ENCODE results near the gene IZUMO2.

IZUMO2 gene

GRCh38 chr19:50176775-50177174, 13.7 kb upstream of the IZUMO2 start:
- DNase-seq (ENCODE audit: extremely low read depth, low read depth) = no peak
- TF ChIP-seq, protein P1, sequence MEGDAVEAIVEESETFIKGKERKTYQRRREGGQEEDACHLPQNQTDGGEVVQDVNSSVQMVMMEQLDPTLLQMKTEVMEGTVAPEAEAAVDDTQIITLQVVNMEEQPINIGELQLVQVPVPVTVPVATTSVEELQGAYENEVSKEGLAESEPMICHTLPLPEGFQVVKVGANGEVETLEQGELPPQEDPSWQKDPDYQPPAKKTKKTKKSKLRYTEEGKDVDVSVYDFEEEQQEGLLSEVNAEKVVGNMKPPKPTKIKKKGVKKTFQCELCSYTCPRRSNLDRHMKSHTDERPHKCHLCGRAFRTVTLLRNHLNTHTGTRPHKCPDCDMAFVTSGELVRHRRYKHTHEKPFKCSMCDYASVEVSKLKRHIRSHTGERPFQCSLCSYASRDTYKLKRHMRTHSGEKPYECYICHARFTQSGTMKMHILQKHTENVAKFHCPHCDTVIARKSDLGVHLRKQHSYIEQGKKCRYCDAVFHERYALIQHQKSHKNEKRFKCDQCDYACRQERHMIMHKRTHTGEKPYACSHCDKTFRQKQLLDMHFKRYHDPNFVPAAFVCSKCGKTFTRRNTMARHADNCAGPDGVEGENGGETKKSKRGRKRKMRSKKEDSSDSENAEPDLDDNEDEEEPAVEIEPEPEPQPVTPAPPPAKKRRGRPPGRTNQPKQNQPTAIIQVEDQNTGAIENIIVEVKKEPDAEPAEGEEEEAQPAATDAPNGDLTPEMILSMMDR (IDR thresholded peaks at IDR 0.05; ENCODE audit: low read depth, low read length, missing control alignments) = no peak
- H3K4me3 ChIP-seq (replicated peaks; ENCODE audit: low read depth, low read length) = no peak overlapping the region

DNA sequence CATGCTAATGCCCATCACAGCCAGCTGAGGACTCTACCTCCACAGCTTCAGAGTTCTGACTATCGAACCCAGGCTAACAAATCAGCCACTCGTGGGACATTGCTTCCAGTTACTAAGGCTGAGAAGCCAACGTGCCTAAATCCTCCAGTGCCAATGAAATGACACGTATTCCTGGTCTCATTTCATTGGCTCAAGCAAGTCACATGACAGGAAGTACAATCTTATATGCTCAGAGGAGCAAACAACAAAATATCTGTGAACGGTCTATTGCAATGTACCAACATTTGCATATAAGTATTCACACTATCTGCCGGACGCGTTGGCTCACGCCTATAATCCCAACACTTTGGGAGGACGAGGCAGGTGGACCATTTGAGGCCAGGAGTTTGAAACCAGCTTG, 12.8 kb upstream of the IZUMO2 start:
- H3K4me3 ChIP-seq (replicated peaks; ENCODE audit: low read depth, low read length) = no peak overlapping the region
- no peak for DNase-seq (ENCODE audit: extremely low read depth, low read depth)
- TF ChIP-seq, protein P1 (IDR thresholded peaks at IDR 0.05; ENCODE audit: low read depth, low read length, missing control alignments) = no peak

GRCh38 chr19:50174100-50174793, 11.2 kb upstream of the IZUMO2 start:
- DNase-seq (ENCODE audit: extremely low read depth, low read depth) = no peak
- TF ChIP-seq, protein P1 (IDR thresholded peaks at IDR 0.05; ENCODE audit: low read depth, low read length, missing control alignments) = no peak
- H3K4me3 ChIP-seq (replicated peaks; ENCODE audit: low read depth, low read length) = no peak overlapping the region

DNA sequence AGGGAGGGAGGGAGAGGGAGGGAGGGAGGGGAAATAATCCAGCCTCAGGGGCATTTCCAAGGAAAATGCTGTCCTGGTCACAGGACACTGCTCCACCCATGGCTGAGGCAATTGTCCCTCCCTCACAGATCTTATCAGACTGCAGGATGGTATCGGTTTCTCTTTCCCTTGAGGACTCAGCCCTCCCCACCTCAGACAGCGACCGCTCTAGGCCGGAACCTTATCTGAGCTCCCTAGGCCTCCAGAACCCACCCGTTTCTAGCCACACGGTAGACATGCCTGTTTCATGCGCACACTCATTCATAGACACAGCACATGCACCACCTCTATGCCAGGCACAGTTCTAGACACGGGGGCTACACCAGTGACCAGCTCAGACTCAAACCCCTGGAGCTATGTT, 10.0 kb upstream of the IZUMO2 start:
- DNase-seq (ENCODE audit: extremely low read depth, low read depth) = no peak
- TF ChIP-seq, protein P1 (IDR thresholded peaks at IDR 0.05; ENCODE audit: low read depth, low read length, missing control alignments) = no peak

DNA sequence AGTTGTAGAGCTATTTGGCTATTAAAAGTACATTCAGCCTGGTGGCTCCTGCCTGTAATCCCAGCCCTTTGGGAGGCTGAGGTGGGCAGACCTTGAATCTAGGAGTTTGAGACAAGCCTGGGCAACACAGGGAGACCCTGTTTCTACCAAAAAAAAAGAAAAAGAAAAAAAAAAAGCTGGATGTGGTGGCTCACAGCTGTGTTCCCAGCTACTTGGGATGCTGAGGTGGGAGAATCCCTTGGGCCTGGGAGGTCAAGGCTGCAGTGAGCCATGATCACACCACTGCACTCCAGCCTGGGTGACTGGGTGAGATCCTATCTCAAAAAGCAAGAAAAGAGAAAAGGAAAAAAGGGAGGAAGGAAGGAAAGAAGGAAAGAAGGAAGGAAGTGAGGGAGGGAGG, 9.6 kb upstream of the IZUMO2 start:
- TF ChIP-seq, protein P1 (IDR thresholded peaks at IDR 0.05; ENCODE audit: low read depth, low read length, missing control alignments) = no peak
- no peak overlapping the region for H3K4me3 ChIP-seq (replicated peaks; ENCODE audit: low read depth, low read length)
- no peak for DNase-seq (ENCODE audit: extremely low read depth, low read depth)

More for the DNA sequence above, 10.0 kb upstream of the IZUMO2 start:
- no peak overlapping the region for H3K4me3 ChIP-seq (replicated peaks; ENCODE audit: low read depth, low read length)

DNA sequence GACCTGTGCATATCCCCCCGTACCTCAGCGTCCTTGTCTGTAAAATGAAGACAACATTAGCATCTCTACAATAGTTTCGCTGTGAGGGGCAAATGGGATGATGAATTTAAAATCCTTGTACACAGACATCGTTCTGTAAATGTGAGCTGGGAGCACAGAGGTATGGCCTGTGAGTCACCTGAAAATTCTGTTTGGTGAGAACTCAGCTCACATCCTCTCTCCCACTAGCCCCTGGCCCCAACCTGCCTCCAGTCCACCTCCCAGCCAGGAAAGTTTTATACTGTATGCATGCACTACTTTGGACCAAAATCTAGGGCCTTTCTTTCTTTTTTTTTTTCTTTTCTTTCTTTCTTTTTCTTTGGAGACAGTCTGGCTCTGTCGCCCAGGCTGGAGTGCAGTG, 8.7 kb upstream of the IZUMO2 start:
- TF ChIP-seq, protein P1 (IDR thresholded peaks at IDR 0.05; ENCODE audit: low read depth, low read length, missing control alignments) = no peak
- DNase-seq (ENCODE audit: extremely low read depth, low read depth) = no peak
- no peak overlapping the region for H3K4me3 ChIP-seq (replicated peaks; ENCODE audit: low read depth, low read length)

DNA sequence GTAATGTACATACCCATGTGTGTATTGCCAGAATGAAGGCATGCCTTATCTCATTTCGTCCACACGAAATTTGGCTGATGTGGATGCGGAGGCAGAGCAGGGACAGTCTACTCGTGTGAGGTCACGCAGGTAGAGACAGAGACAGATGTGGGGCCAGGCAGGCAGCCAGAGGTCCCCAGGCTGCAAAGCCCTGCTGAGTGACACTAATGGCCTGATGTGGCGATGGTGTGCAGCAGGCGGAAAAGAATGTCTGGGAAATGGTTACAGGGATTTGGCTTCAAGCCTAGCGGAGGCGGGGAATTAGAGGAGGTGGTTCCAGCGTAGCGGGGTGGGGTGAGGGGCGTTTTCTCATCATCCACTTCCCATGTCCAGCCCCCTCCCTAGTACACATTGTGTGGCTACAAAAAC, 4.2 kb upstream of the IZUMO2 start:
- no peak overlapping the region for H3K4me3 ChIP-seq (replicated peaks; ENCODE audit: low read depth, low read length)
- DNase-seq (ENCODE audit: extremely low read depth, low read depth) = no peak
- TF ChIP-seq, protein P1 (IDR thresholded peaks at IDR 0.05; ENCODE audit: low read depth, low read length, missing control alignments) = no peak

Measured in HFF-Myc (cell line).